Mesothelial cell of epicardium (in vitro differentiated cells): ENCODE data around the gene LRRC70. TPM values are rescaled to one million over a fixed set of nuclear protein-coding genes. Genes with fewer than 3 reads are reported as not detected.
"Not testable (repeated sequence)": the region's sequence is repeated elsewhere in the genome, so short reads cannot be mapped to it uniquely, and the experiment has no call there.

Source experiments
- DNase-seq, 2 experiments: peaks; one replicate each; pipeline ENCODE4 v3.0.0; 2021; ENCODE audit warnings: low spot score in 2 of 2; ENCODE audit not compliant: unreplicated experiment in 2 of 2
- H3K27ac Mint-ChIP-seq: 2 replicates; pipeline ENCODE4 v1.8.0; 2021; ENCODE audit warnings: mixed read lengths
- H3K27me3 Mint-ChIP-seq: 2 replicates; pipeline ENCODE4 v1.8.0; 2021; ENCODE audit warnings: low read depth, mixed read lengths
- H3K36me3 Mint-ChIP-seq: 2 replicates; pipeline ENCODE4 v1.8.0; 2021; ENCODE audit warnings: mixed read lengths
- H3K4me1 Mint-ChIP-seq: 2 replicates; pipeline ENCODE4 v1.8.0; 2021; ENCODE audit warnings: mixed read lengths
- H3K4me3 Mint-ChIP-seq: 2 replicates; pipeline ENCODE4 v1.8.0; 2021; ENCODE audit warnings: mild to moderate bottlenecking, moderate library complexity, mixed read lengths
- H3K9me3 Mint-ChIP-seq: 2 replicates; pipeline ENCODE4 v1.8.0; 2021; ENCODE audit warnings: mixed read lengths
- total RNA-seq: library from RNA; stranded (reverse); gene quantifications from 3 replicates; pipeline ENCODE4 v1.2.1, GENCODE V29; 2021
- TF ChIP-seq, protein P1 (sequence below): fragments of 200-600 bp; sonication (generic); IDR thresholded peaks from one replicate; pipeline ENCODE4 v1.5.0; 2021; ENCODE audit warnings: antibody characterized with exemption; ENCODE audit not compliant: unreplicated experiment

The LRRC70 gene
- total RNA-seq, 1 donor from 2014 or later: 1.7 TPM

DNA sequence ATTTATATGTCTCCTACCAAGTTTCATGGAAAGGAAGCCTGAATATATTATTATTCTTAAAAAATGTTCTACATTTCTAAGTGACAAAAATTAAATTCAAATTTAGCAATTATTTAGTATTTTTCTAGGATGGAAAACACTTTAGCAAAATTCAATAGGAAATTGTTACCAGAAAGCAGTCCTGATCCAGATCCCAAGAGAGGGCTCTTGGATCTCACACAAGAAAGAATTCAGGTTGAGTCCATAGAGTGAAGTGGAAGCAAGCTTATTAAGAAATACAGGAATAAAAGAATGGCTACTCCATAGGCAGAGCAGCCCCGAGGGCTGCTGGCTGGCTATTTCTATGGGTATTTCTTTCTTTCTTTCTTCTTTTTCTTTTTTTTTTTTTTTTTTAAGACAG is 44.7 kb downstream of the LRRC70 start:
- no peak overlapping the region for H3K27ac Mint-ChIP-seq
- TF ChIP-seq, protein P1, sequence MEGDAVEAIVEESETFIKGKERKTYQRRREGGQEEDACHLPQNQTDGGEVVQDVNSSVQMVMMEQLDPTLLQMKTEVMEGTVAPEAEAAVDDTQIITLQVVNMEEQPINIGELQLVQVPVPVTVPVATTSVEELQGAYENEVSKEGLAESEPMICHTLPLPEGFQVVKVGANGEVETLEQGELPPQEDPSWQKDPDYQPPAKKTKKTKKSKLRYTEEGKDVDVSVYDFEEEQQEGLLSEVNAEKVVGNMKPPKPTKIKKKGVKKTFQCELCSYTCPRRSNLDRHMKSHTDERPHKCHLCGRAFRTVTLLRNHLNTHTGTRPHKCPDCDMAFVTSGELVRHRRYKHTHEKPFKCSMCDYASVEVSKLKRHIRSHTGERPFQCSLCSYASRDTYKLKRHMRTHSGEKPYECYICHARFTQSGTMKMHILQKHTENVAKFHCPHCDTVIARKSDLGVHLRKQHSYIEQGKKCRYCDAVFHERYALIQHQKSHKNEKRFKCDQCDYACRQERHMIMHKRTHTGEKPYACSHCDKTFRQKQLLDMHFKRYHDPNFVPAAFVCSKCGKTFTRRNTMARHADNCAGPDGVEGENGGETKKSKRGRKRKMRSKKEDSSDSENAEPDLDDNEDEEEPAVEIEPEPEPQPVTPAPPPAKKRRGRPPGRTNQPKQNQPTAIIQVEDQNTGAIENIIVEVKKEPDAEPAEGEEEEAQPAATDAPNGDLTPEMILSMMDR: no peak
- H3K4me3 Mint-ChIP-seq: no peak overlapping the region
- H3K36me3 Mint-ChIP-seq: no peaks in the 10 kb centered on the region
- peaks cover 9% of the 10 kb centered on the region for H3K4me1 Mint-ChIP-seq
- no peaks in the 10 kb centered on the region for H3K27me3 Mint-ChIP-seq
- H3K9me3 Mint-ChIP-seq: no peaks in the 10 kb centered on the region
- DNase-seq: no peak

DNA sequence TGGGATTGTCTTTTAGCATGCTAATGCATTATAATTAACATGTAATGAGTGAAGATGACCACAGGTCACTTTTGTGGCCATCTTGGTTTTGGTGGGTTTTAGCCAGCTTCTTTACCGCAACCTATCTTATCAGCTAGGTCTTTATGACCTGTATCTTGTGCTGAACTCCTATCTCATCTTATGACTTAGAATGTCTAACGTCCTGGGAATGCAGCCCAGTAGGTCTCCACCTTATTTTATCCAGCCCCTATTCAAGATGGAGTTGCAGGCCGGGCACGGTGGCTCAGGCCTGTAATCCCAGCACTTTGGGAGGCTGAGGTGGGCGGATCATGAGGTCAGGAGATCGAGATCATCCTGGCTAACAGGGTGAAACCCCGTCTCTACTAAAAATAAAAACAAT is 45.8 kb downstream of the LRRC70 start:
- not testable (repeated sequence) for H3K4me3 Mint-ChIP-seq, H3K27ac Mint-ChIP-seq, DNase-seq, H3K36me3 Mint-ChIP-seq, H3K9me3 Mint-ChIP-seq, H3K27me3 Mint-ChIP-seq
- peaks cover 18% of the 10 kb centered on the region for H3K4me1 Mint-ChIP-seq

DNA sequence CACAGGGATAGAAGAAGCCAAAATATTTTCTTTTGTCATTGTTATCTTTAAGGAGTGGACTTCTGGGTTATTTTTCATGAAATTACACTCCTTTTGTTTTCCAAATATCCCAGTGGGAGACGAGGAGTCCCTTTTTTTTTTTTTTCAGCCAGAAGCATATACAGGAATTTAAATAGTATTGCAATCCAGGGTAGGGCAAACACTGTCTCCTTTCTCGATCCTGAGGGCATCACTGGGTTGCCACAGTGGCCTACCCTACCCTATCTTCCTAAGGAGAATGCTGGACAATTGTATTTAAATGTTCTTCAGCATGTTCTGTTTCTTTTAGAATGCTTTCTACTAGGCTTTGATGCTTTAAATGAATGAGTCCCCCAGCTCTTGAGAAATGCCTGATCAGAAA is 47.9 kb downstream of the LRRC70 start:
- Mint-ChIP-seq H3K27me3 (no peaks in the 10 kb centered on the region), H3K4me1 (peaks cover 10% of the 10 kb centered on the region), H3K36me3 (peaks cover 5% of the 10 kb centered on the region), H3K9me3 (no peaks in the 10 kb centered on the region), H3K4me3 (no peak overlapping the region), H3K27ac (no peak overlapping the region)
- no peak for DNase-seq
- TF ChIP-seq, protein P1: no peak

DNA sequence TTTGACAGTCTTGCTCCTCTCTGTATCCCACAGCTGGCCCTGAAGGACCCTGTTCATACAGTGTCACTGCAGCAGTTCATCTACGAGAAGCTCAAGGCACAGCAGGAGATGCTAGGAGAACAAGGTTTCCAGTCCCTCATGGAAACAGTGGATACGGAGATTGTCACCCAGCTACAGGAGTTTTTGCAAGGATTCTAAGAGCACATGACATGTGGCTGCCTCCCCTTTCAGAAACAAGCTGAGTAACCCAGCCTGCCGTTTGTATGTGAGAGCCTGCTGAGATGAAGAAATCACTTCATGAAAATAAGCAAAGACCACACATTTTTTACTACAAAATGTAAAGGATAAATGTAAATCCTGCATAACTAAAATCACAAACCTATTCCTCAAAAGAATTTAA is 48.5 kb downstream of the LRRC70 start:
- Mint-ChIP-seq H3K27me3 (no peaks in the 10 kb centered on the region), H3K9me3 (no peaks in the 10 kb centered on the region), H3K4me1 (peaks cover 9% of the 10 kb centered on the region), H3K27ac (no peak overlapping the region), H3K4me3 (no peak overlapping the region), H3K36me3 (peaks cover 5% of the 10 kb centered on the region)
- TF ChIP-seq, protein P1: no peak
- DNase-seq: no peak

DNA sequence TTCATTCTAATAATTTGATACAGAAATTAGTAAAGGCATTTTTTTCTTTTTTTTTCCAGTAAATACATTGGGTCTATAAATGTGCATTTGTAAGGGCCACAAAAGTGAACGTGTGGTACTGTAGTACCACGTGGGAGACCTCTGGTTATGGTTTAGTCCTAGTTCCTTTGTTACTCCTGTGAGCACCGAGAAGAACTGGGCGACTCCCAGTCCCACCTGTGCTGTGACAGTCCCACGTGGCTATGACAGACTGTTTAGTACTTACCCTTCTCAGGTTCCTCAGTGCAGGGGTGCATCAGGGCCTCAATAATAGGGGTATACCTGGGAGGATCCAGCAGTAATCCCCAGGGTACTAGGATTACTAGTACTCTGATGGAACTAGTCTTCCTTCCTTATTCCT is 49.3 kb downstream of the LRRC70 start:
- Mint-ChIP-seq H3K36me3 (peaks cover 5% of the 10 kb centered on the region), H3K27me3 (no peaks in the 10 kb centered on the region), H3K27ac (no peak overlapping the region), H3K4me1 (peaks cover 9% of the 10 kb centered on the region), H3K4me3 (no peak overlapping the region), H3K9me3 (no peaks in the 10 kb centered on the region)
- TF ChIP-seq, protein P1: no peak
- no peak for DNase-seq

Other genes with a start within 250 kb of the LRRC70 start
- gene DIMT1, start 174.9 kb upstream of the LRRC70 start, total RNA-seq: 21.9 to 22.5 TPM (median 22.0 TPM) in 3 replicates
- 31.9 to 37.6 TPM (median 33.5 TPM) in 3 replicates for gene IPO11, start 166.1 kb upstream of the LRRC70 start, total RNA-seq